Measurements from ENCODE around the gene FCGR3A.

Gene FCGR3A

DNA sequence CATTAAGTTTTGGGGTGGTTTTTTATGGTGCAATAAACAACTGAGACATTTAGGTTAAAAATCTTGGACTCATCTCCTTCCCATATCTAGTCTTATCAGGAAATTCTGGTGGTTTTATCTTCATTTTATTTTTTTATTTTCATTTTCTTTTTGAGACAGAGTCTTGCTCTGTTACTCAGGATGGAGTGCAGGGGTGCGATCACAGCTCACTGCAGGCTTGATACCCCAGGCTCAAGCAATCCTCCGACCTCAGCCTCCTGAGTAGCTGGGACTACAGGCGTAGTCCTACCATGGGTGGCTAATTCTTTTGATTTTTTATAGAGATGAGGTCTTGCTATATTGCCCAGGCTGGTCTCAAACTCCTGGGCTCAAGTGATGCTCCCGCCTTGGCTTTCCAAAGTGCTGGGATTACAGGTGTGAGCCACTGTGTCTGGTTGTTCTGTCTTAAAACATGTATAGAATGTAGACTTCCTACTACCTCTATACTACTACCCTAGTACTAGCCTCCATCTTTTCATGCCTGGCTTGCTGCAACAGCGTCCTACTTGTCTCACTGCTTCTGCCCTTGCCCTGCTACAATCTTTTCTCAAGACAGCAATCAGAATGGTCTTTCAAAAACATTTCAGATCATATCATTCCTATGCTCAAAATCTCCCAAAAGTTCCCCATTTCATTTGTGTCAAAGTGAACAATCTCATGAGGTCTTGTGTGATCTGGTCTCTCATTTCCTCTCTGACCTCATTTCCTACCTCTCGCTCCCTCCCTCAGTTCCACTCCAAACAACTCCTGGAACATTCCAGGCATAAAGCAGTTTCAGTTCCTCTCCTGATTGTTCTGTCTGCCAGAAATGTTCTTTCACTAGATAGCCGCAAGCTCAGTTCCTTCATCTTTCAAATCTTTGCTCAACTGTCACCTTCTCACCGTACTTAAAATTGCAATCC is 50.2 kb downstream of the FCGR3A start:
- DNase-seq, result no peak

DNA sequence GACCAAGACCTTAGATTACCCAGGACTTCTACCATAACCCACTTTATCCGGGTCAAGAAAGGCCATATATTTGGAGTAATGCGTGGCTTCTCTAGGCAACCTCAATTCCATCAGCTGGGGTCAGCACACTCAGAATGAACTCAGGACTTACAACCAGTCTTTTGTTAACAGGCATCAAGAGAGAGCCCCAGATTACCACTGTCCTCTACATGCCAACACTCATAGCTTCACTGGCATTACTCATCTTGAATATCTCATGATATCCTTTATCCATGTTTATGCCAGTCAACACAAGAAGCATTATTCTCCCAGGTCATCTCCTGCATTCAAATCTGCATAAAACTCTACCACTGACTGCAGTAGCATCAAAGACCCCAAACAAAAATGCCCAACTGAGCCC is 51.0 kb downstream of the FCGR3A start:
- DNase-seq, result no peak

DNA sequence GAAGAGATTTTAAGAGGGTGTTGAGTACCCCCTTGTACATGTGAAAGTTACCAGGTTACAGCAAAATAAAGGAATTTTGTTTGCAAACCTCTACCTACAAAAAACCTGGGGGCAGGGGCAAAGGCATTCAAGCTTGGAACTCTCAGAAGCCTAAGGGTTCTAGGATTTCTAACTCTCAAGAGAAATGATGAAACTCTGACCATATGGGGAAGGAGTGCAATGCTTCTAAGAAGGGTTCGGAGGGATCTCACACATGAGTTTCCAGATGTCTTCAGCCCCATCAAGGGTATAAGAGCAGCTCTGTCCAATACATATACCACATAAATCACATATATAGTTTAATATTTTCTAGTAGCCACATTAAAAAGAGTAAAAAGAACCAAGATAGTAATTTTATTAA is 51.7 kb downstream of the FCGR3A start:
- no peak for DNase-seq

DNA sequence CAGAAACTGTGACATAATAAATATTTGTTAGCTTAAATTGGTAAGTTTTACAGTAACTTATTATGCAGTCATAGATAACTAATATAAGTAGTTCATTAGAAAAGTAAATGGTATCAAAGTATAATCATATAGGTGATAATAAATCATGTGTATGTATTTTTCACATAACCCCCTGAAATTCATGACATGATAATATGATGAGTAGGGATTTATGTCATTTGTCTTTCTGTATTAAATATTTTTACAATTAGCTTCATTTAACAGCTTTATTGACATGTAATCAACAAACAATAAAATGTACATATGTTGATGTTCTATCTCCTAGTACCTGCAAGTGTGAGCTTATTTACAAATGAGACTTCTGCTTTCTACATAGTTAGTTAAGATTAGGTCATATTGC is 54.1 kb downstream of the FCGR3A start:
- no peak for DNase-seq

DNA sequence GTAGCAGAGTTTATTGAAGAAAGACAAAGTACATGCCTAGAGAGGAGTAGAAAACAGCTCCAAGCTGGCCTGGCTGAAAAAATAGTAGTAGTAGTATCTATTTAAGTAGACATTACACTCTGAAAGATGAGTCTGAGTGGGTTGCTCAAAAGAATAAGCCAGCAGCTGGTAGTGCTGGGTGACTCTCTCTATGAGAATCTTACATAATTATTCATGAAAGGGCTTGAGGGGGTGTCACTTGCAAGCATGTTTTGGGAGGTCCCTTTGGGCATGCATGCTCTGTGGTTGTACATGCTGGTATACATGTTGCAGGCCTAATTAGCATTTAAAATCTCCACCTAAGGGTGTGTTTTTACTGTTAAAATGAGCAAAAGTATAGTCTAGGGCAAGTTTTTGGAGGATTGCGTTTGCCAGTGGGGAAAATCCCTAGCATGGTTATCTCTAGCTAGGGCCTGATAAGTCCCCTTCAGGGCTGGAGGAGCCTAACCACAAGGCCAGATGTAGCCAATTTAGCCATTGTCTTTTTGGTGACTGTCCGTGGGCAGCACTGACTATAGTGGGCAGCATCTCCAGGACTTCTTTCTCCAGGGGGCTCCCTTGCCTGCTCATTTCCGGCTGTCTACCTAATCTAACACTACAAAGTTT is 55.4 kb downstream of the FCGR3A start:
- no peak for DNase-seq

DNA sequence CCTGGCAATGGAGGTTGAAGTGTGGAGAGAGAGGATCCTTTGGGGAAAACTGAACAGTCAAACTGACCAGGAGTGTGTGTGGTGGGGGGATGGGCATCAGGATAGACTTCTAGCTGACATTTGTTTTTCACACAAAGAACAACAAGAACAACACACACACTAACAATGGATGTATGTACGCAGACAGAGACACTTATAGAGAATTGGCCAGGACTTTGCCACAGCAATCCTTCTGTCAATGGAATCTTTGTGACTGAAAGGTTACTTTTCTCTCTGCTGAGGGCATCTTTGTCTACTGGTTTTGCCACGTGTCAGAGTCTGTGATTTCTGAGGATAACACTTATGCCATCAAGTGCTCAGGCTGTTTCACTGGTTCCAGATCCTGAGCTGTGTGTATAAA is 56.8 kb downstream of the FCGR3A start:
- DNase-seq, result no peak
